GM18526 (cell line): ENCODE data around the gene ACVR2A.

Source experiments
- POLR2A ChIP-seq: IDR thresholded peaks from 3 replicates; pipeline ENCODE4 v1.6.1; 2011; ENCODE audit not compliant: insufficient read length; ENCODE audit errors: extremely low read depth

ACVR2A gene

GRCh38 chr2:147847746-147848391 lies 3.0 kb downstream of the ACVR2A start:
- TF ChIP-seq POLR2A: no peak

GRCh38 chr2:147850838-147851237 lies 6.0 kb downstream of the ACVR2A start:
- TF ChIP-seq POLR2A: no peak

DNA sequence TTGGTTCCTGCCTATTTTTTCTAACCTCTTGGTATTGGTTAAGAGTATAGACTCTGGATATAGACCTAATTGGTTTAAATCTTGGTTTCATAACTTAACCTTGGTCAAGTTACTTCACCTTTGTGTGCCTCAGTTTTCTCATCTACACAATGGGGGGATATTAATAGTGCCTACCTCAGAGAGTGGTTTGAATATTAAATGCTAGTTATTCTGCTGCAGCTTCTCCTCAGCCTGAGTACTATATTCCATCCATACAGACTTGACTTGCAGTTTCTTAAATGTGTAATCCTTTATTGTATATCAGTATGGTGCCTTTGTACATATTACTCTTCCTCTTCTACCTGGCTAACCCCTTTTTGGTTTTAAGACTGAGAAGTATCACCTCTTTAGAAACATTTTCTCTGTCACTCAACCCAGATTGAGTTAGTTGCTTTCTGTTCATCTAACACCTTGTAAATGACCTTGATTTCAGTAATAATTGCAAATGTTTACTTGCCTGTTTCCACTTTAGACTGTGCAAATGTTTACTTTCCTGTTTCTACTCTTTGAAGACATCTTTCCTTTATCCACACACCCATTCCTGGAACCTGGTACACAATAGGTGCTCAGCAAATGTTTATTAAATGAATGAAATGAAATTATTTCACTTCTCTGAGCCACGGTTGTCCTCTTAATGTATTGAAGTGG lies 6.6 kb downstream of the ACVR2A start:
- TF ChIP-seq POLR2A: no peak

DNA sequence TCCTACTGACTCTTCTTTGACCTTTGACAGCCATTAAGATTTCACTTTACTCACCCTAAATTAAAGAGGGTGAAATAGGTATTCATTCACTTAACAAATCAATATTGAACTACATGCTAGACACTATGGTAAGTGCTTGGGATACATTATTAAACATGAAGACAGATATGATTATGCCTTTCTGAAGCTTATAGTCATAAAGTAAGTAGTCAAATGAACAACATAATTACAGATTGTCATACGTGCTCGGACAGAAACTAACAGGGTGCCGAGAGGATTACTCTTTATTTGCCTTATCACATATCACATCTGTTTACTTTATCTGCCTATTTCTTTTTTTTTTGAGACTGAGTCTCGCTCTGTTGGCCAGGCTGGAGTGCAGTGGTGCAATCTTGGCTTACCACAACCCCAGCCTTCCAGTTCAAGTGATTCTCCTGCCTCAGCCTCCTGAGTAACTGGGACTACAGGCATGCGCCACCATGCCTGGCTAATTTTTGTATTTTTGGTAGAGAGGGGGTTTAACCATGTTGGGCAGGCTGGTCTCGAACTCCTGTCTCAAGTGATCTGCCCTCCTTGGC lies 9.8 kb downstream of the ACVR2A start:
- no peak for TF ChIP-seq POLR2A

GRCh38 chr2:147855316-147855715 lies 10.5 kb downstream of the ACVR2A start:
- TF ChIP-seq POLR2A: no peak

GRCh38 chr2:147855977-147856376 lies 11.1 kb downstream of the ACVR2A start:
- no peak for TF ChIP-seq POLR2A

GRCh38 chr2:147860009-147860408 lies 15.2 kb downstream of the ACVR2A start:
- no peak for TF ChIP-seq POLR2A

DNA sequence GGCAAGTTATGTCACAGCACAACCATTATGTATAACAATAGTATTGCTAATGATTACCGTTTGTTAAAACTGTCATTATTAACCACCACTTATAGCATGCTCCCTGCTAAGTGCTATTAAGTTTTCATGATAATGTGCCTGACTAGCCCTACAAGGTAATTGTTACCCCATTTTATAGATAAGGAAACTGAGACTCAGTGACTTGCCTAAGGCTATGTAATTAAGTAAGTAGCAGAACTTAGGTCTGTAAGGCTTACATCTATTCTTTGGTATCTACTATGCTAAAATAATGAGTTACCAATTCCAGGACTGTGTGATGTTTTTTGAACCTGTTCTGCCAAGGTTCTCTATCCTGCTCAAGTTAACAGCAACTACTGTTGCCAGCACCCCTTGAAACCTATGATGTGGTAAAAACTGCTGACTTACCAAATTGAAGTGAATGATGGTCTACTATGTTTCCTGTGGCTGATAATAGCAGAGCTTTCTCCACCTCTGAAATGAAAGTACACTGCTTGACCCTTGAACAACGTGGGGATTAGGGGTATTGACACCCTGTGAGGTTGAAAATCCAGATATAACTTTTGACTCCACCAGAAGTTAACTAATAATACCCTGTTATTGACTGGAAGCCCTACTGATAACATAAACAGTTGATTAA lies 18.2 kb downstream of the ACVR2A start:
- no peak for TF ChIP-seq POLR2A

- no peak for TF ChIP-seq POLR2A
These were observed 19.0 kb downstream of the ACVR2A start for GRCh38 chr2:147863835-147864234.

DNA sequence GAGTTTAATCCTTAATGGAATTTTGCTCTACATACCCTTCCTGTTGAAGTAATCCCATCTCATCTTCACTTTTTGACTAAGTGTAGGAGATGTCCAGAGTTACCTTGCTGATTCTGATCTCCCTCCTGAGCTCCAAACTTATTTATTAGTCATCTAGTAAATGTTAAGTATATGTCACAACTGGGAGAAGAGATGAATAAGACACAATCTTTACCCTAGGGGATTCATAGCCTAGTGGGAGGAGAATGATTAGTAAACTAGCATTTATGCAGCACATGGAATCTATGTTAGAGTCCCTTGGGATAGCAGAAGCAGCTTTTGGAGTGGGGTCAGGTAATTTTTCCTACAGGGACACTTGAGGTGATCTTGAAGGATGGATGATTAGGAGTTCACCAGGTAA lies 20.7 kb downstream of the ACVR2A start:
- no peak for TF ChIP-seq POLR2A

GRCh38 chr2:147867050-147867449 lies 22.2 kb downstream of the ACVR2A start:
- TF ChIP-seq POLR2A: no peak

- no peak for TF ChIP-seq POLR2A
These were observed 25.1 kb downstream of the ACVR2A start for GRCh38 chr2:147869934-147870333.

GRCh38 chr2:147872967-147873366 lies 28.1 kb downstream of the ACVR2A start:
- no peak for TF ChIP-seq POLR2A

DNA sequence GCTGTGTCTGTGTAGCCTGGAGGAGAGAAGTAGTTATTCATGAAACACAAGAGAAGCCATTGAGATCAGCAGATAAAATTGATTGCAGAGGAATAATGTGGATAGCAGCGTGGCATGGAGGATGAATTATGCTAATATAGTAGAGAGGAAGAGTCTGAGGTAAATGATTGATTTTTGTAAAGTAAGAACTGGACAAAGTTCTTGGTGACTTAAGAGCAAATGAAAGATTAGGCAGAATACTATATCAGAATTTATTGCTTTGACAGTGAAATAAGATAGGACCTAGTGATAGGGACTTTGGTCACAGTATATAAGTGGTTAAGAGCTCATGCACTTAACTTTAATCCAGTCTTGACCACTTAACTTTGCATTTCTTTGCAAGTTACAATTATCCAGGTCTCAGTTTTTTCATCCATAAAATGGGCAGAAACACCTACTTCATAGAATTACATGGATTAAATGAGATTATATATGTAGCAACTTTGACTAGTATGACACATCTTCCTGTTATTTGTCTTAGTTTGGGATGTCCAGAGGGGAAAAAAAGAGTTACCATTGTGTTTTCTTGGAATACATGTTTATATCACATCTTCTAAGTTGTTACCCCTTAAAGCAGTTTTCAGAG lies 29.1 kb downstream of the ACVR2A start:
- TF ChIP-seq POLR2A: no peak

DNA sequence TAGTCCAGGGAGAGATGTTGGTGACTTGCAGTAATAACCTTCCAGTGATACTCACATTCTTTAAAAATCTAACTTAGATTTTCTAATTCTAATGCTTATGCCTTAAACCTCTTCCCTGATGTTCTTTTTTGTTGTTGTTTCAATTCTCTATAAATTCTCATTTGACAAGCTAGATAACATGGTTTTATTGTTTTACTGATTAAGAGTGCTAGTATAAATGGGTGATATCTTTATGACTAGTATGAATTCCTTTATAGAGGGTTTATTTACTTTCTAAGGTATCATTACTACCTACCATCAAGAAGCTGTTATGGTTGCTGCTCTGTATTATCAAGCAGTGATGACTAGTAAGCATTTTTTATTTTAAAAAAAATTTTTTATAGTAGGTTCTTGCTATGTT lies 35.0 kb downstream of the ACVR2A start:
- no peak for TF ChIP-seq POLR2A

DNA sequence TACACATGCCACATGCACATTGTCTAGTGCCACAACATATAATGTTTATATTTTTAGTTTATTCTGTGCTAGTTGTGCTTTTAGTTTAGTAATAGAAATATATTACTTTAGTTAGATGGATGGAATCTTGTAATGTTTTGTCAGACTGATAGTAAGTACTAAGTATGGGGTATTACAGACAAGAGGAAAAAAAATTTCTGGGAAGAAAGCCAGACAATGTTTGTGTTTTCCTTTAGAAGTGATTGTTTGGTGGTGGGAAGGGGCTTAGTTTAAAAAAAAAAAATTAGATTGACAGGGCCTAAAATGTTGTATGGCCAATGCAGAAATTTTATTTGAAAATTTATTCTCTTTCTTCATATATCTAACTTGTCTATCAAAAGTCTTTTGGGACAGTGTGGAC lies 37.8 kb downstream of the ACVR2A start:
- no peak for TF ChIP-seq POLR2A
